Ectodermal cell (in vitro differentiated cells): ENCODE results near the gene ATXN2L.

ENCODE experiments used
- H3K27ac ChIP-seq: 2 replicates; pipeline ENCODE4 v1.7.0; 2013; ENCODE audit warnings: mild to moderate bottlenecking, low read depth, low read length; ENCODE audit not compliant: insufficient read depth, poor library complexity, severe bottlenecking
- H3K27me3 ChIP-seq: 2 replicates; pipeline ENCODE4 v1.7.0; 2013; ENCODE audit warnings: mild to moderate bottlenecking, low read length; ENCODE audit not compliant: insufficient read depth, control insufficient read depth, poor library complexity, severe bottlenecking
- H3K36me3 ChIP-seq: one replicate; pipeline ENCODE4 v1.7.0; 2013; ENCODE audit warnings: low read length; ENCODE audit not compliant: control insufficient read depth, insufficient read depth
- H3K4me1 ChIP-seq: one replicate; pipeline ENCODE4 v1.7.0; 2013; ENCODE audit warnings: low read length; ENCODE audit not compliant: control insufficient read depth, insufficient read depth
- H3K4me3 ChIP-seq: 2 replicates; pipeline ENCODE4 v1.7.0; 2013; ENCODE audit warnings: low read depth, low read length, control low read depth; ENCODE audit not compliant: insufficient read depth
- H3K9me3 ChIP-seq: 2 replicates; pipeline ENCODE4 v1.7.0; 2013; ENCODE audit warnings: mild to moderate bottlenecking, low read length, moderate library complexity; ENCODE audit not compliant: control insufficient read depth
- WGBS, 2 experiments: methylation state at CpG; one replicate each; pipeline ENCODE4 v1.1.7; 2013; ENCODE audit warnings: missing lambda C conversion rate in 2 of 2; 5-methylcytosine and 5-hydroxymethylcytosine counted together

Gene ATXN2L

GRCh38 chr16:28837672-28838557 lies 15.1 kb downstream of the ATXN2L start:
- H3K4me1 ChIP-seq: no peaks in the 10 kb centered on the region
- no peaks in the 10 kb centered on the region for H3K27me3 ChIP-seq
- no peaks in the 10 kb centered on the region for H3K9me3 ChIP-seq
- 95 to 97% methylated on average over 7 of the region's 7 CpGs for WGBS, 2 experiments
- H3K36me3 ChIP-seq: peaks cover 48% of the 10 kb centered on the region
- H3K4me3 ChIP-seq: no peak overlapping the region
- H3K27ac ChIP-seq: no peak overlapping the region

GRCh38 chr16:28838558-28838918 lies 15.7 kb downstream of the ATXN2L start:
- H3K36me3 ChIP-seq: peaks cover 47% of the 10 kb centered on the region
- no peak overlapping the region for H3K4me3 ChIP-seq
- H3K27me3 ChIP-seq: no peaks in the 10 kb centered on the region
- no peaks in the 10 kb centered on the region for H3K9me3 ChIP-seq
- no peak overlapping the region for H3K27ac ChIP-seq
- 98 to 100% methylated on average over 1 of the region's 1 CpG for WGBS, 2 experiments
- H3K4me1 ChIP-seq: no peaks in the 10 kb centered on the region

GRCh38 chr16:28839004-28839639 lies 16.3 kb downstream of the ATXN2L start:
- Histone ChIP-seq H3K36me3 (peaks cover 45% of the 10 kb centered on the region), H3K27me3 (no peaks in the 10 kb centered on the region), H3K4me3 (no peak overlapping the region), H3K9me3 (no peaks in the 10 kb centered on the region), H3K4me1 (no peaks in the 10 kb centered on the region), H3K27ac (no peak overlapping the region)
- WGBS, 2 experiments: 94 to 96% methylated on average over 14 of the region's 14 CpGs

DNA sequence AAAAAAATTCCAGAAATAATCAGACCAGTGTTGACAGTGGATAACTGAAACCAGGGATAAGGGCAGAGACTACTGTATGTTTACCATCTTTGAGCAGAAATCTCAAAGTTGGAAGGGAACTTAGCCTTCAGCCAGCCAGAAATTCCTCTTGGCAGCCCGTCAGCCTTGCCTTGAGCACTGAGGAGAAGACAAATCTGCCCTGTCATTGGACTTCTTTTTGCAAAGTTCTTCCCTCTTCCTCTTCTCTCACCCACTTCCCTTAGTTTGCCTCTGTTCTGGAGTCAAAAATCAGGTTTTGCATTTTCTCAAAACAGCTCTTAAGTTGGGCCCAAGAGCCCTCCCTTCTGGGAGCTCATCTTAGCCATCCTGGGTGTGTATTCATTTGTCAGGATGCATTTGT lies 17.1 kb downstream of the ATXN2L start:
- H3K27ac ChIP-seq: no peak overlapping the region
- H3K4me1 ChIP-seq: peaks cover 1% of the 10 kb centered on the region
- H3K9me3 ChIP-seq: no peaks in the 10 kb centered on the region
- no peak overlapping the region for H3K4me3 ChIP-seq
- WGBS, 2 experiments: 0 to 1% methylated on average over 1 of the region's 1 CpG
- peaks cover 45% of the 10 kb centered on the region for H3K36me3 ChIP-seq
- H3K27me3 ChIP-seq: no peaks in the 10 kb centered on the region

- peaks cover 28% of the 10 kb centered on the region for H3K36me3 ChIP-seq
- WGBS, 2 experiments: 91 to 94% methylated on average over 7 of the region's 7 CpGs
Measured at GRCh38 chr16:28842696-28843095, 19.9 kb downstream of the ATXN2L start.

DNA sequence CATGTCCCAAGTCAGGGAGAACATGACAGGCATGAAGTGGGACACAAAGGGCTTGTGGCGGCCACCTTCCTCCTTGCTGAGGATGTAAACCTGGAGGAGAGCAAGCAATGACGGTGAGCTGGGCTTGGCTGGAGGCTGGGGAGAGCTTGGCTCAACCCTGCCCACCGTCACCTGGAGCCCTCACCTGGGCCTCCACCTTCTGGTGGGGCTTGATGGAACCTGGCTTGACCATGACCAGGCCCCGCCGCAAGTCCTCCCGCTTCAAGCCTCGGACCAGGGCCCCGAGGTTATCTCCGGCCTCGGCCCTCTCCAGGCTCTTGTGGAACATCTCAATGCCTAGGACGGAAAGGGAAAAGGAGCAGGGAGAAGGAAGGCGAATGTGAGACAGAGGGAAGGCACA lies 21.0 kb downstream of the ATXN2L start:
- Histone ChIP-seq H3K9me3 (no peaks in the 10 kb centered on the region), H3K36me3 (peaks cover 28% of the 10 kb centered on the region), H3K27me3 (no peaks in the 10 kb centered on the region), H3K4me3 (no peak overlapping the region), H3K4me1 (peaks cover 7% of the 10 kb centered on the region), H3K27ac (no peak overlapping the region)
- WGBS, 2 experiments: 96% methylated on average over 12 of the region's 12 CpGs

More at GRCh38 chr16:28842696-28843095, 19.9 kb downstream of the ATXN2L start:
- Histone ChIP-seq H3K4me3 (no peak overlapping the region), H3K9me3 (no peaks in the 10 kb centered on the region), H3K4me1 (peaks cover 7% of the 10 kb centered on the region), H3K27ac (no peak overlapping the region), H3K27me3 (no peaks in the 10 kb centered on the region)

DNA sequence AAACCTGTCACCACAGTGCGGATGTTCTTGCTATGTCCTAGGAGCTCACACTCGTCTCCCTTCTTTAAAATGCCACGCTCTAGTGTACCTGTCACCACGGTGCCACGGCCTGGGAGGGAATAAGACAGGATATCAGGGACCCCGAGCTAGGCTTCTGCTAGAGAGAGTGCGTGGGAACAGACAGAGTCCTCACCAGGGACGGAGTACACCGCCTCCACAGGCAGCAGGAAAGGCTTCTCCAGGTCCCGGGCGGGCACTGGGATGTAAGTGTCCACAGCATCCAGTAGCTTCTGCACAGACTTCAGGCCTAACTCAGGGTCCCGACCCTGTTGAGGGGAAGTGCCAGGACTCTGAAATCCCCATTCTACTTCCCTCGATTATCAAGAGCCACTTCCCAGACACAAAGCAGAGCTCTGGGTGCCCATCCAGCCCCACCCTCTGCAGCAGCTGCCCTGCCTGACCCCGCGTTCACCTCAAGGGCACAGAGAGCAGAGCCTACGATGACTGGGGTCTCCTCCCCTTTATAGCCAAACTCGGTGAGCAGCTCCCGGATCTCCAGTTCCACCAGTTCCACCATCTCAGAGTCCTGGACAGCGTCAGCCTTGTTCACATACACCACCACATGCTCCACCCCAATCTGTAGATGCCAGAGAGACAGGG lies 21.6 kb downstream of the ATXN2L start:
- Histone ChIP-seq H3K4me1 (peaks cover 7% of the 10 kb centered on the region), H3K4me3 (no peak overlapping the region), H3K36me3 (peaks cover 28% of the 10 kb centered on the region), H3K27ac (no peak overlapping the region), H3K9me3 (no peaks in the 10 kb centered on the region), H3K27me3 (no peaks in the 10 kb centered on the region)
- WGBS, 2 experiments: 95 to 97% methylated on average over 19 of the region's 19 CpGs

DNA sequence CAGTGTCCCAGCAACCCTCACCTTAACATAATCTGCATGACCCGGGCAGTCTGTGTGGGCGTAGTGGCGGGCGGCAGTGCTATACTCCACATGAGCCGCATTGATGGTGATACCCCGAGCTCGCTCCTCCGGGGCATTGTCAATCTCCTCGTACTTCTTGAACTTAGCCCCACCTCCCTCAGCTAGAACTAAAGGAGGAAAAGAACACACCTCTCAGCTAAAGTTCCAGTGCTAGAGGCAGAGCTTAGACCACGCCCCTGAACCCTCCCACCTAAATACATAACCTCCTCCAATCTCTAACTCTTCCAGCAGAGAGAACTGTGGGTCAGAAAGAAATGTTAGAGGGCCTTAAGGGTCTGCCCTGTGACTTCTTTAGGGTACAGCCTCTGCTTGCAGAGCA lies 22.5 kb downstream of the ATXN2L start:
- Histone ChIP-seq H3K4me1 (peaks cover 7% of the 10 kb centered on the region), H3K36me3 (peaks cover 28% of the 10 kb centered on the region), H3K9me3 (no peaks in the 10 kb centered on the region), H3K27me3 (no peaks in the 10 kb centered on the region), H3K27ac (no peak overlapping the region), H3K4me3 (peak overlapping the region; percentile 96)
- WGBS, 2 experiments: 57 to 65% methylated on average over 10 of the region's 10 CpGs

DNA sequence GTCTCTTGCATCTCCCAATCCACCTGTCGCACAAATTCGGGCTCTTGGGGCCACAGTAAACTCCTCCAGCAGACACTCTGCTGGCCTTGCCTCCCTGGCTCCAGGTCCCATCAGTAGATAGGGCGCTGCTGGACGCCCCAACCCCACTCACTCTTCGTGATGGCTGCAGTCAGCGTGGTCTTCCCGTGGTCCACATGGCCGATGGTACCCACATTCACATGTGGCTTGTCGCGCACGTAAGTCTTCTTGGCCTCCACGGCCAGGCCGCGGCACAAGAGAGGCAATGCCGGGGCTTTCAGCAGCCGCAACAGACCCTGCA lies 22.9 kb downstream of the ATXN2L start:
- peaks cover 28% of the 10 kb centered on the region for H3K36me3 ChIP-seq
- no peaks in the 10 kb centered on the region for H3K27me3 ChIP-seq
- peak overlapping the region; percentile 96 for H3K4me3 ChIP-seq
- H3K9me3 ChIP-seq: no peaks in the 10 kb centered on the region
- 3% methylated on average over 16 of the region's 16 CpGs for WGBS, 2 experiments
- no peak overlapping the region for H3K27ac ChIP-seq
- peaks cover 7% of the 10 kb centered on the region for H3K4me1 ChIP-seq
